Glomerular visceral epithelial cell (primary cell): ENCODE results near the gene MAP3K14.
"Not testable (repeated sequence)": the region's sequence is repeated elsewhere in the genome, so short reads cannot be mapped to it uniquely, and the experiment has no call there.

Experiments used
- DNase-seq: peaks from one replicate; pipeline ENCODE4 v3.0.0-alpha.2; 2016; ENCODE audit errors: extremely low spot score

MAP3K14 gene

GRCh38 chr17:45258981-45259380 lies 57.8 kb downstream of the MAP3K14 start:
- DNase-seq, result no peak

DNA sequence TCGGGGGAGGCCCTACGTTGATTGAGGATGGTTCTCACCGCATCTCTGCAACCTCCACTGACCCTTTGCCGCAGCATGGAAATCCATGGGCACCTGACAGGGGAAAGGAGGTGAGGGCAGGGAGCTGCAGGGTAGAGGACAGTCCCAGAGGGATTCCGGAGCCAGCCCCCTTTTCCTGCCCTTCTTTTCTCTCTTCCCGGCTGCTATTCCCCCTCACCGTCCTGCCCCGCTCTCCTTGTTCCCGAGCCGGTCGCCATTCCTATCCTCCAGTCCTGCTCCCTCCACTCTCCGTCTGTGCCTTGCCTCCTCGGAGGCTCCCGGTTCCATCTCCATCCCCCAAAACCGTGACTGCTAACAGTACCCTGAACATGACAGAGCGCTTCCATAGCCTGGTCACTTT lies 59.7 kb downstream of the MAP3K14 start:
- DNase-seq, result no peak

DNA sequence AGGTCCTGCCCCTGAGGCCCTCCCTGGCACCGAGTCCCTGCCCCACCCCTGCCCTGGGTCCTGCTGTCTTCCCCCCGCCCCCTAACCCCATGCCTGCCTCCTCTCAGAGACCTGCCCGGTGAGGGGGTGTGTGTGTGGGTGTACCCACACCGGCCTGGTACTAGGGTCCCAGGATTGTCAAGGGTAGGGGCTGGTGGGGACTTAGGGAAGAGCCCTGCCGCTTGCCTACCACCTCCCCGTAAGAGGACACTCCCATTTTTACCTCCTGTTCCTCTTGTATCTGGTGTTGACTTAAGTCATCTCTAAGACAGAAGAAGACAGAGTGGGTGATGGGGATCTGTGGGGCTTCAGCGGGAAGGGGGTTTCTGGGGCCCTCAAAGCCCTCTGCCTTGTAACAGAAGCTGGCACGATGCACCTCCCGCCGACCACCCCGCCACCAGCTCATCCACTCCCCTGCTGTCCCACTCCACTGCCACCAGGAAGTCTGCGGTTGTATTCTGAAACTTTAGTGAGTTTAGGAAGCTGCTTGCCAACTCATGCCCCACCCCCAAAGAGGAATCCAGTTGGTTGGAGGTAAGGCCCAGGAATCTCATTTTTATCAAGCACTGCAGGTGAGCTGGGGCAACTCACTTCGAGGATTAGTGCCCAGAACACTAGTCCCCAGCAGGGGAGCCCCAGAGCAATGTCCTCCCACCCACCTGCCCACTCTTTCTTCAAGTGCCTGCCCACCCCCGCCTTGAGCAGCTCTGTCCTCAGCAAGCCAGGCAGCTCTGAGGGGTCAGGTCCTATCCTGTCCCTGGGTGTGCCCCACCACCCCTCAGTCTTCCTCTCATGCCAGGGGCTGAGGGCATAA lies 60.5 kb downstream of the MAP3K14 start:
- peak; percentile 29 for DNase-seq

- DNase-seq, result no peak
Observed at GRCh38 chr17:45255358-45255757, 61.5 kb downstream of the MAP3K14 start.

DNA sequence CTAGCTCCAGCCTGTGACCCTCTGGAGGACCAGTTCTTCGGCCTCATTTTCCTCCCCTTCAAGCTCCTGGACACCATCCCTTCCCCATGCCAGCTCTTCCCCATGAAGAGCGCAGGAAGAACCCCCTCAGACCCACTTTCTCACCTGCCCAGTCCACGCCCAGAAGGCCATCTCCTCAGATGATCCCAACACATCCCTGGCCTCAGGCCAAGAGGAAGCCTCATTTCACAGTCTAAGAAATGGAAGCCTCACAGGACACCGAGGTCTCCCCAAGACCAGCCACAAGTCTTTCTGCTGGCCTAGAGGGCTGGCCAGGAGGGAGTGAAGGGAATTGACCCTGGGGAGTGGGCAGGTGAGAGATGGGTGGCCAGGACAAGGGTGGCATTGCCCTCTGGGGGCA lies 62.9 kb downstream of the MAP3K14 start:
- DNase-seq, result no peak

GRCh38 chr17:45253237-45253636 lies 63.6 kb downstream of the MAP3K14 start:
- DNase-seq, result not testable (repeated sequence)

DNA sequence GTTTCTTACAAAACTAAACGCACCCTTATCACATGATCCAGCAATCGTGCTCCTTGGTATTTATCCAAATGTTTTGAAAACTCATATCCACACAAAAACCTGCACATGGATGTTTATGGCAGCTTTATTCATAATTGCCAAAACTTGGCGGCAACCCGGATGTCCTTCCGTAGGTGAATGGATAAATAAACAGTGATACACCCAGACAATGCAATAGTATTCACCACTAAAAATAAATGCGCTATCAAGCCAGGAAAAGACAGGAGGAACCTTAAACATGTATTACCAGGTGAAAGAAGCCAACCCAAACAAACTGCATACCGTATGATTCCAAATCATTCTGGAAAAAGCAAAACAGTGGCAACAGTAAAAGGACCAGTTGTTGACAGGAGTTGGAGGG lies 64.9 kb downstream of the MAP3K14 start:
- DNase-seq, result no peak

GRCh38 chr17:45248132-45248957 lies 68.5 kb downstream of the MAP3K14 start:
- DNase-seq, result peak; percentile 66

GRCh38 chr17:45247429-45248131 lies 69.2 kb downstream of the MAP3K14 start:
- DNase-seq, result peak; percentile 93

GRCh38 chr17:45246861-45247428 lies 69.9 kb downstream of the MAP3K14 start:
- DNase-seq, result no peak

GRCh38 chr17:45246338-45246737 lies 70.5 kb downstream of the MAP3K14 start:
- DNase-seq, result no peak

GRCh38 chr17:45244725-45245656 lies 71.8 kb downstream of the MAP3K14 start:
- no peak for DNase-seq

GRCh38 chr17:45243750-45244149 lies 73.1 kb downstream of the MAP3K14 start:
- no peak for DNase-seq

- DNase-seq, result no peak
Observed at GRCh38 chr17:45242029-45242414, 74.8 kb downstream of the MAP3K14 start.

DNA sequence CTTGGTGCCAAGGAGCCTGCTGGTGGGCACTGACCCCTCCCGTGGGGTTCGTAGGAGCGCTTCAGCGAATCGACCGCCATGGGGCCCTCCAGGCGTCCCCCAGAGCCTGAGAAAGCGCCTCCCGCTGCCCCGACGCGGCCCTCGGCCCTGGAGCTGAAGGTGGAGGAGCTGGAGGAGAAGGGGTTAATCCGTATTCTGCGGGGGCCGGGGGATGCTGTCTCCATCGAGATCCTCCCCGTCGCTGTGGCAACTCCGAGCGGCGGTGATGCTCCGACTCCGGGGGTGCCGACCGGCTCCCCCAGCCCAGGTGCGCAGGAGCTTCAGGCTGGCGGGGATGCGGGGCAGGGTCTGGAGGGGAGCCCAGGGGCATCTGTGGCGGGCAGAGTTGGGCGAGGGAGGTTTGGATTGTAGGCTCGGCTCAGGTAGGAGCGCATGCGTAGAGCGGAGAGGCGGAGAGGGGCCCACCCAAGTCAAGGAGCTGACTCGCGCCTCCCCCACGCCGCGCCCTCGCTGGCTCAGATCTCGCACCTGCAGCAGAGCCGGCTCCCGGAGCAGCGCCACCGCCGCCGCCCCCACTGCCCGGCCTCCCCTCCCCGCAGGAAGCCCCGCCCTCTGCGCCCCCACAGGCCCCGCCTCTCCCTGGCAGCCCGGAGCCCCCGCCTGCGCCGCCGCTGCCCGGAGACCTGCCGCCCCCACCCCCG lies 75.3 kb downstream of the MAP3K14 start:
- DNase-seq, result no peak

DNA sequence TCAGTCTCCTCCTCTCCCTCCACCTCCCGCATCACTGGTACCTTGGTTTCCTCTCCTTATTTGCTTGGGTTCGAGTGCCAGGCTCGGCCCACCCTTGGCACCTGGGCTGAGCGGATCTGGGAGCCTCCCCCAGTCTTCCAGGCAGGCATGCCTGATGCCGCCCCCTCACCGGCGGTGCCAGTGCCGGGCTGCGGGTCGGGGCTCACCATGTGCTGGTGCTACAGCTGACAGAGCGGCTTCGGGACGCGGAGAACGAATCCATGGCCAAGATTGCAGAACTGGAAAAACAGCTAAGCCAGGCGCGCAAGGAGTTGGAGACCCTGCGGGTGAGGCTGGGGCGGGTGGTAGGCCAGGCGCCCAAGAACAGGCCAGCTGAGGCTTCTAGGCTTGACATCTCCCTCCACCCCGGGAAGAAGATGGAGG lies 75.9 kb downstream of the MAP3K14 start:
- DNase-seq, result no peak

- DNase-seq, result no peak
Observed at GRCh38 chr17:45238155-45238774, 78.6 kb downstream of the MAP3K14 start.

- no peak for DNase-seq
Observed at GRCh38 chr17:45237686-45238085, 79.1 kb downstream of the MAP3K14 start.

DNA sequence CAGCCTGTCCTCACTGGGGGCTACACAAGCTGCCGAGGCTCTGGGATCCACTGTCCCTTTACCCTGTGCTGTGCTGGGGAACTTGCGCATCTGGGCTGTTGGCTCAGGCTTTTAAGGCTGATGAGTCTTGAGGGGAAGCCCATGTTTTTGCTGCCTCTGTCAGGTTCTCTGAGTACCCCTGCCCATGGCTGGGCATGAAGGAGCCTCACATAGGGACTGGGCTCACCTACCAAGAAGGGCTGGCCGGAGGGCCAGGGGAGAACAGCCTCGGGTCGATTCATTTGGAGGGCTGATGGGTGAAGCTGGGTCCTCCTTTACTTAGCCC lies 80.6 kb downstream of the MAP3K14 start:
- no peak for DNase-seq
